ENCODE data around the gene PDZD8. TPM values are rescaled to one million over a fixed set of nuclear protein-coding genes. Genes with fewer than 3 reads are reported as not detected.
A peak's percentile ranks its signal among the peaks of the same experiment; 100 is the strongest.

PDZD8 gene
- total and polyA plus RNA-seq, 8 donors: 3.5 to 60.5 (median 15.4) TPM

- WGBS, 5 donors: 69 to 87% (median 81%) methylated on average over 2 of the region's 2 CpGs
- peaks cover 8 to 78% (median 37%) of the 10 kb centered on the region in 4 donors for H3K4me1 ChIP-seq
- intact Hi-C loops (cut with DNase I; ENCODE audit: low total_unique reads): no loop called here
- TF ChIP-seq EP300 (IDR thresholded peaks at IDR 0.05) (no peak), CTCF (IDR thresholded peaks at IDR 0.05) (no peak), POLR2AphosphoS5 (IDR thresholded peaks at IDR 0.05) (no peak), POLR2A (IDR thresholded peaks at IDR 0.05) (no peak)
- no peaks in the 10 kb centered on the region for H3K36me3 ChIP-seq
- H3K27me3 ChIP-seq: no peaks in the 10 kb centered on the region
- H3K4me3 ChIP-seq: no peak overlapping the region
- DNase-seq: no peak
- H3K27ac ChIP-seq: no peak overlapping the region
- no peaks in the 10 kb centered on the region for H3K9me3 ChIP-seq
Observed at GRCh38 chr10:117351996-117352395, 23.2 kb downstream of the PDZD8 start.

GRCh38 chr10:117351558-117351957 is 23.7 kb downstream of the PDZD8 start:
- TF ChIP-seq POLR2AphosphoS5 (IDR thresholded peaks at IDR 0.05) (no peak), CTCF (IDR thresholded peaks at IDR 0.05) (no peak), POLR2A (IDR thresholded peaks at IDR 0.05) (no peak), EP300 (IDR thresholded peaks at IDR 0.05) (no peak)
- no peak for DNase-seq
- no peaks in the 10 kb centered on the region for H3K27me3 ChIP-seq
- WGBS, 5 donors: 94 to 100% (median 95%) methylated on average over 1 of the region's 1 CpG
- H3K4me3 ChIP-seq: no peak overlapping the region
- H3K36me3 ChIP-seq: no peaks in the 10 kb centered on the region
- H3K9me3 ChIP-seq: no peaks in the 10 kb centered on the region
- intact Hi-C loops (cut with DNase I; ENCODE audit: low total_unique reads): no loop called here
- peaks cover 8 to 80% (median 37%) of the 10 kb centered on the region in 4 donors for H3K4me1 ChIP-seq
- no peak overlapping the region for H3K27ac ChIP-seq

- 71 to 89% (median 81%) methylated on average over 3 of the region's 3 CpGs for WGBS, 5 donors
- Histone ChIP-seq H3K9me3 (no peaks in the 10 kb centered on the region), H3K36me3 (no peaks in the 10 kb centered on the region), H3K27ac (no peak overlapping the region), H3K4me3 (no peak overlapping the region), H3K27me3 (no peaks in the 10 kb centered on the region), H3K4me1 (peaks cover 8 to 80% (median 37%) of the 10 kb centered on the region in 4 donors)
- no peak for TF ChIP-seq POLR2A (IDR thresholded peaks at IDR 0.05)
- intact Hi-C loops (cut with DNase I; ENCODE audit: low total_unique reads): no loop called here
- no peak for DNase-seq
Observed at GRCh38 chr10:117350909-117351308, 24.3 kb downstream of the PDZD8 start.

- TF ChIP-seq POLR2A (IDR thresholded peaks at IDR 0.05) (no peak), EP300 (IDR thresholded peaks at IDR 0.05) (no peak), CTCF (IDR thresholded peaks at IDR 0.05) (no peak), POLR2AphosphoS5 (IDR thresholded peaks at IDR 0.05) (no peak)
- H3K36me3 ChIP-seq: no peaks in the 10 kb centered on the region
- H3K27me3 ChIP-seq: no peaks in the 10 kb centered on the region
- H3K4me1 ChIP-seq: peaks cover 3 to 79% (median 27%) of the 10 kb centered on the region in 4 donors
- peak overlapping the region in 1 of 5 donors; percentile 23 for H3K27ac ChIP-seq
- no peaks in the 10 kb centered on the region for H3K9me3 ChIP-seq
- intact Hi-C loops (cut with DNase I; ENCODE audit: low total_unique reads): no loop called here
- 56 to 72% (median 66%) methylated on average over 5 of the region's 5 CpGs for WGBS, 5 donors
- no peak for DNase-seq
- no peak overlapping the region for H3K4me3 ChIP-seq
Observed at GRCh38 chr10:117348236-117348635, 27.0 kb downstream of the PDZD8 start.

- intact Hi-C loops (cut with DNase I; ENCODE audit: low total_unique reads): no loop called here
- H3K4me3 ChIP-seq: no peak overlapping the region
- WGBS, 5 donors: 88 to 97% (median 96%) methylated on average over 3 of the region's 3 CpGs
- no peak for DNase-seq
- H3K27me3 ChIP-seq: no peaks in the 10 kb centered on the region
- no peak for TF ChIP-seq POLR2A (IDR thresholded peaks at IDR 0.05)
- TF ChIP-seq CTCF (IDR thresholded peaks at IDR 0.05): no peak
- TF ChIP-seq EP300 (IDR thresholded peaks at IDR 0.05): no peak
- TF ChIP-seq POLR2AphosphoS5 (IDR thresholded peaks at IDR 0.05): no peak
- no peak overlapping the region for H3K27ac ChIP-seq
- no peaks in the 10 kb centered on the region for H3K9me3 ChIP-seq
- peaks cover 3 to 80% (median 25%) of the 10 kb centered on the region in 4 donors for H3K4me1 ChIP-seq
- H3K36me3 ChIP-seq: no peaks in the 10 kb centered on the region
Observed at GRCh38 chr10:117346574-117346973, 28.7 kb downstream of the PDZD8 start.
